HEK293 (cell line): ENCODE data around the gene C1orf21.

Experiments used
- CTCF ChIA-PET: fragments of 350-600 bp; formaldehyde crosslinking; extraction: SDS; loops from one replicate; lab custom pipeline; 2021; ENCODE audit warnings: antibody characterized with exemption; lab: Yijun Ruan, JAX
- POLR2A ChIA-PET: fragments of 300-600 bp; formaldehyde crosslinking; extraction: SDS; loops from one replicate; lab custom pipeline; 2020; ENCODE audit warnings: antibody characterized with exemption, inconsistent platforms; lab: Yijun Ruan, JAX
- H3K27ac ChIP-seq: fragments of 200-500 bp; sonication (Bioruptor generic); 2 replicates; pipeline ENCODE4 v1.5.1; 2014; ENCODE audit warnings: low read depth, low read length, control low read depth, inconsistent platforms; ENCODE audit errors: extremely low read depth
- H3K36me3 ChIP-seq, 2 experiments: fragments of 200-500 bp in 1 of 2; sonication (Bioruptor generic) in 1 of 2; 1 replicate in 1 of 2; 2 replicates in 1 of 2; pipeline ENCODE4 v1.5.1; 2014 to 2017; ENCODE audit warnings: inconsistent platforms in 2 of 2, low read length in 2 of 2; ENCODE audit not compliant: control insufficient read depth in 2 of 2, insufficient read depth in 1 of 2
- H3K4me1 ChIP-seq: fragments of 200-500 bp; sonication (Bioruptor generic); 2 replicates; pipeline ENCODE4 v1.5.1; 2014; ENCODE audit warnings: mild to moderate bottlenecking, low read length, inconsistent platforms; ENCODE audit not compliant: control insufficient read depth, insufficient read depth
- H3K4me3 ChIP-seq: 2 replicates; pipeline ENCODE4 v1.5.1; 2011; ENCODE audit warnings: low read depth, mild to moderate bottlenecking, control low read depth, low read length, moderate library complexity
- H3K9me3 ChIP-seq: fragments of 200-500 bp; sonication (Bioruptor generic); 2 replicates; pipeline ENCODE4 v1.5.1; 2014; ENCODE audit warnings: low read depth, low read length, inconsistent platforms; ENCODE audit not compliant: control insufficient read depth, insufficient read depth
- GLIS2 ChIP-seq: fragments of 450-650 bp; formaldehyde crosslinking; IDR thresholded peaks from 2 replicates; pipeline ENCODE4 v1.5.1; 2016; ENCODE audit warnings: missing biosample characterization, missing genetic modification characterization
- KLF7 ChIP-seq: fragments of 450-650 bp; formaldehyde crosslinking; IDR thresholded peaks from 2 replicates; pipeline ENCODE4 v1.5.1; 2016; ENCODE audit warnings: missing biosample characterization, missing genetic modification characterization, borderline replicate concordance
- TRIM28 ChIP-seq: IDR thresholded peaks from 2 replicates; pipeline ENCODE4 v1.6.1; 2011; ENCODE audit warnings: low read length, control low read depth, borderline replicate concordance
- WT1 ChIP-seq: fragments of 450-650 bp; formaldehyde crosslinking; IDR thresholded peaks from 2 replicates; pipeline ENCODE4 v1.5.1; 2016; ENCODE audit warnings: missing biosample characterization, missing genetic modification characterization
- ZBTB1 ChIP-seq: fragments of 450-650 bp; formaldehyde crosslinking; IDR thresholded peaks from 2 replicates; pipeline ENCODE4 v1.5.1; 2016; ENCODE audit warnings: missing biosample characterization, missing genetic modification characterization
- ZBTB11 ChIP-seq: fragments of 450-650 bp; formaldehyde crosslinking; conservative IDR thresholded peaks from 2 replicates; pipeline ENCODE4 v1.5.1; 2016; ENCODE audit warnings: low read depth, missing biosample characterization, missing genetic modification characterization
- ZFP41 ChIP-seq: fragments of 450-650 bp; formaldehyde crosslinking; IDR thresholded peaks from 2 replicates; pipeline ENCODE4 v1.5.1; 2016; ENCODE audit warnings: missing biosample characterization, missing genetic modification characterization, borderline replicate concordance
- ZNF10 ChIP-seq: fragments of 450-650 bp; formaldehyde crosslinking; IDR thresholded peaks from 2 replicates; pipeline ENCODE4 v1.5.1; 2017; ENCODE audit warnings: missing biosample characterization, missing genetic modification characterization
- ZNF133 ChIP-seq: fragments of 450-650 bp; formaldehyde crosslinking; IDR thresholded peaks from 2 replicates; pipeline ENCODE4 v1.5.1; 2016; ENCODE audit warnings: missing biosample characterization, missing genetic modification characterization
- ZNF148 ChIP-seq: fragments of 450-650 bp; formaldehyde crosslinking; IDR thresholded peaks from 2 replicates; pipeline ENCODE4 v1.5.0; 2017; ENCODE audit warnings: missing biosample characterization, missing genetic modification characterization, borderline replicate concordance
- ZNF19 ChIP-seq: fragments of 450-650 bp; formaldehyde crosslinking; IDR thresholded peaks from 2 replicates; pipeline ENCODE4; 2016; ENCODE audit warnings: missing biosample characterization, missing genetic modification characterization, low read depth
- ZNF292 ChIP-seq: fragments of 450-650 bp; formaldehyde crosslinking; IDR thresholded peaks from 2 replicates; pipeline ENCODE4 v1.5.1; 2016; ENCODE audit warnings: low read depth, missing biosample characterization, missing genetic modification characterization, borderline replicate concordance
- ZNF311 ChIP-seq: fragments of 450-650 bp; formaldehyde crosslinking; IDR thresholded peaks from 2 replicates; pipeline ENCODE4 v1.5.1; 2017; ENCODE audit warnings: missing biosample characterization, missing genetic modification characterization, borderline replicate concordance
- ZNF530 ChIP-seq: fragments of 450-650 bp; formaldehyde crosslinking; IDR thresholded peaks from 2 replicates; pipeline ENCODE4 v1.5.1; 2016; ENCODE audit warnings: low read depth, missing biosample characterization, missing genetic modification characterization
- ZNF548 ChIP-seq: fragments of 450-650 bp; formaldehyde crosslinking; IDR thresholded peaks from 2 replicates; pipeline ENCODE4 v1.5.1; 2016; ENCODE audit warnings: missing biosample characterization, missing genetic modification characterization
- ZNF701 ChIP-seq: fragments of 450-650 bp; formaldehyde crosslinking; IDR thresholded peaks from 2 replicates; pipeline ENCODE4 v1.5.1; 2016; ENCODE audit warnings: missing biosample characterization, missing genetic modification characterization
- ZSCAN18 ChIP-seq: fragments of 450-650 bp; formaldehyde crosslinking; IDR thresholded peaks from 2 replicates; pipeline ENCODE4 v1.5.1; 2016; ENCODE audit warnings: missing biosample characterization, missing genetic modification characterization
- TF ChIP-seq, protein P1 (sequence below): fragments of 450-650 bp; formaldehyde crosslinking; IDR thresholded peaks from 2 replicates; pipeline ENCODE4 v1.5.1; 2016; ENCODE audit warnings: missing biosample characterization, missing genetic modification characterization

The C1orf21 gene

GRCh38 chr1:184637664-184638240, 250.9 kb downstream of the C1orf21 start:
- ChIA-PET CTCF (no interaction called here), POLR2A (no interaction called here)
- no peak overlapping the region for H3K27ac ChIP-seq
- H3K4me3 ChIP-seq: no peak overlapping the region
- no peaks in the 10 kb centered on the region for H3K9me3 ChIP-seq
- no peaks in the 10 kb centered on the region for H3K4me1 ChIP-seq
- no peaks in the 10 kb centered on the region for H3K36me3 ChIP-seq
- TF ChIP-seq, protein P1, sequence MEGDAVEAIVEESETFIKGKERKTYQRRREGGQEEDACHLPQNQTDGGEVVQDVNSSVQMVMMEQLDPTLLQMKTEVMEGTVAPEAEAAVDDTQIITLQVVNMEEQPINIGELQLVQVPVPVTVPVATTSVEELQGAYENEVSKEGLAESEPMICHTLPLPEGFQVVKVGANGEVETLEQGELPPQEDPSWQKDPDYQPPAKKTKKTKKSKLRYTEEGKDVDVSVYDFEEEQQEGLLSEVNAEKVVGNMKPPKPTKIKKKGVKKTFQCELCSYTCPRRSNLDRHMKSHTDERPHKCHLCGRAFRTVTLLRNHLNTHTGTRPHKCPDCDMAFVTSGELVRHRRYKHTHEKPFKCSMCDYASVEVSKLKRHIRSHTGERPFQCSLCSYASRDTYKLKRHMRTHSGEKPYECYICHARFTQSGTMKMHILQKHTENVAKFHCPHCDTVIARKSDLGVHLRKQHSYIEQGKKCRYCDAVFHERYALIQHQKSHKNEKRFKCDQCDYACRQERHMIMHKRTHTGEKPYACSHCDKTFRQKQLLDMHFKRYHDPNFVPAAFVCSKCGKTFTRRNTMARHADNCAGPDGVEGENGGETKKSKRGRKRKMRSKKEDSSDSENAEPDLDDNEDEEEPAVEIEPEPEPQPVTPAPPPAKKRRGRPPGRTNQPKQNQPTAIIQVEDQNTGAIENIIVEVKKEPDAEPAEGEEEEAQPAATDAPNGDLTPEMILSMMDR: no peak
- no peak for TF ChIP-seq TRIM28
- no peak for TF ChIP-seq KLF7 (tag by site-specific recombination)
- TF ChIP-seq WT1: no peak
- TF ChIP-seq ZNF148 (tag by site-specific recombination): no peak
- no peak for TF ChIP-seq ZNF530 (tag by site-specific recombination)
- no peak for TF ChIP-seq ZNF19 (tag by site-specific recombination)
- no peak for TF ChIP-seq ZNF292 (tag by site-specific recombination)
- no peak for TF ChIP-seq ZNF133 (tag by site-specific recombination)
- TF ChIP-seq ZBTB11: no peak
- no peak for TF ChIP-seq ZNF10 (tag by site-specific recombination)
- no peak for TF ChIP-seq ZBTB1 (tag by site-specific recombination)
- no peak for TF ChIP-seq ZSCAN18
- TF ChIP-seq ZFP41: no peak
- no peak for TF ChIP-seq ZNF701 (tag by site-specific recombination)
- TF ChIP-seq ZNF311 (tag by site-specific recombination): no peak
- TF ChIP-seq ZNF548: no peak
- no peak for TF ChIP-seq GLIS2 (tag by site-specific recombination)
